NCI-H1048 (cell line): ENCODE results near the gene PHAF1.
"Not testable (repeated sequence)": the region's sequence is repeated elsewhere in the genome, so short reads cannot be mapped to it uniquely, and the experiment has no call there.

Source experiments
- DNase-seq: peaks from one replicate; lab custom pipeline; 2025; lab: John Stamatoyannopoulos, UW

PHAF1 gene

DNA sequence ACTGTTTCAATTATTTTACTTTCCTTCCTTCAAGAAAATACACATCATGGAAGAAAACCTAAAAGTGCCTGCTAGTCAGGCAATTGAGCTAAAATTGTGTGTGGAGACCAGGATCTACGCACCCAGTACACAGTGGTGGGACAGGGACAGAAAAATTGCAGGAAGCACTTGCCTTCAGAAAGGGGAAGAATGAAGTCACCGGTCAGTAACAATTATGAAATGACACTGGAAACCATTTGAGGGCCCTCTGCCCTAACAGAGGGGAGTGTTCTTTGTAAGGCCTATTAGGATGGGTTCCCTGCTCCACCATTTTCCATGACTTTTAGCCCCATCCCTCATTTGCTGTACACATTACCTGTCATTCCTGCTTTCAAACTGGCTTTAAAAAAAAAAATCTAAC lies 4.5 kb upstream of the PHAF1 start:
- DNase-seq = no peak

DNA sequence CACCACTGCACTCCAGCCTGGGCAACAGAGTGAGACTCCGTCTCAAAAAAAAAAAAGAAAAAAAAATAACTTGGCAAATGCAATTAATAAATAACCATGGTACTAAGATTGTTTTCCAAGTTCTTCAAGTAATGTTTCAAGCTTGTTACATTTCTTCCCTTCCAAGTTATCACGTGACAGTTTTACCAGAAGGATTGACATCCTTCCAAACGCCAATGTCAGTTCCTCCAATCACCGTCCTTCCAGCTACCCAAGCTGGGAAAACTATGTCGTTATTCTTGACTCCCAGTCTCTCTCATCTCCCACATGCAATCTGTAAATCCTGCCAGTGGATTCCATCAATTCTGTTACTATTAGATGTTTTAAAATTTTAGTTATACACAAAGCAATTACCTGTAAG lies 3.9 kb upstream of the PHAF1 start:
- DNase-seq = no peak

DNA sequence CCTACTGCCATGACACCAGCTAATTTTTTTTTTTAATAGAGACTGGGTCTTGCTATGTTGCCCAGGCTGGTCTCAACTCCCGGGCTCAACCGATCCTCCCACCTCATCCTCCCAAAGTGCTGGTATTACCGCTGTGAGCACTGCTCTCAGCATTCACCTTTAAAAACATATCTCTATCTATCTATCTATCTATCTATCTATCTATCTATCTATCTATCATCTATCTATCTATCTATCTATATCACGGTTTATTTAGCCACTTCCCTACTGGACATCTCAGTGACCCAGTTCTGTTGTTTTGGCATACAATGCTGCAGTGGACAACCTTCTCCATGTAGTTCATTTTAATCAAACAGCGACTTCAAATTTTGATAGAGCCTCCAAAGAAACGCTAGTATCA lies 1.3 kb upstream of the PHAF1 start:
- DNase-seq = no peak

DNA sequence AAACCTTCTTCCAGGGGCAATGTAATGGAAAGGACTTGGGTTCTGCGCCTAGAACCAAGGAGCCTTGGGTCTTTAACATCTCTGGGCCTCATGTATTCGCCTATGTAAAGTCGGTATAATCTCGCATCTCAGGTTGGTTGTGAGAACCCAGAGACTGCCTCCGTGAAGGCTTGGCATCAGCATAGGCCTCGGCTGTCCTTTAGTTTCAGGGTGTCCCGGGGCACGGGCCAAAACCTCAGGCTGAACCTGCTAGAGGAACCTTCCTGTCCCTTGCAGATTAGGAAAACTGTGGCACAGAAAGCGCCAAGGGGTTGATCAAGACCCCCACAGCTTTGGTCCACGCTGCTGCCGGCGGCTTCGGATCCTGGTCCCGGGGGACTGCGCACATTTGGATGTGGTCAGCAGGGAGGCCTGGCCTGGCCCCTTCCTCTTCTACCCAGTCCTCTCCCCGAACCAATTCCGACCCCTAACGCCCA lies 772 bp upstream of the PHAF1 start:
- no peak for DNase-seq

DNA sequence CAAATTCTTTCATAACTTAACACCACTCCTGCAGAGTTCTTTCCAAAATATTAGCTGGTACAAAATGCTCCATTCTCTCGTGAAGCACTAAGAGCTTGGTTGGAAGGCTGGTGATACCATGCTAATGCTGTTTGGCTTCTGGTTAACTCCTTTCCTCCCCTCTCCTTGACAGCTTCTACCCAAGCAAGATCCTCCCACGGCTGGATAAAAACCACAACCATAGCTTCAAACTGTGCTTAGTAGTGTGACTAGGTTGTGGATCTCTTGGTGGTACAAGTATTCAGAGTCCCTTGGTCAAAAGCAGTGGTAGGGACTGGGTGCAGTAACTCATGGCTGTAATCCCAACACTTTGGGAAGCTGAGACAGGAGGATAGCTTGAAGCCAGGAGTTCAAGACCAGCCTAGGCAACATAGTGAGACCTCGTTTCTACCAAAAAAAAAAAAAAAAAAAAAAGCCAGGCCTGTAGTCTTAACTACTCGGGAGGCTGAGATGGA lies 2.3 kb downstream of the PHAF1 start:
- DNase-seq = no peak

DNA sequence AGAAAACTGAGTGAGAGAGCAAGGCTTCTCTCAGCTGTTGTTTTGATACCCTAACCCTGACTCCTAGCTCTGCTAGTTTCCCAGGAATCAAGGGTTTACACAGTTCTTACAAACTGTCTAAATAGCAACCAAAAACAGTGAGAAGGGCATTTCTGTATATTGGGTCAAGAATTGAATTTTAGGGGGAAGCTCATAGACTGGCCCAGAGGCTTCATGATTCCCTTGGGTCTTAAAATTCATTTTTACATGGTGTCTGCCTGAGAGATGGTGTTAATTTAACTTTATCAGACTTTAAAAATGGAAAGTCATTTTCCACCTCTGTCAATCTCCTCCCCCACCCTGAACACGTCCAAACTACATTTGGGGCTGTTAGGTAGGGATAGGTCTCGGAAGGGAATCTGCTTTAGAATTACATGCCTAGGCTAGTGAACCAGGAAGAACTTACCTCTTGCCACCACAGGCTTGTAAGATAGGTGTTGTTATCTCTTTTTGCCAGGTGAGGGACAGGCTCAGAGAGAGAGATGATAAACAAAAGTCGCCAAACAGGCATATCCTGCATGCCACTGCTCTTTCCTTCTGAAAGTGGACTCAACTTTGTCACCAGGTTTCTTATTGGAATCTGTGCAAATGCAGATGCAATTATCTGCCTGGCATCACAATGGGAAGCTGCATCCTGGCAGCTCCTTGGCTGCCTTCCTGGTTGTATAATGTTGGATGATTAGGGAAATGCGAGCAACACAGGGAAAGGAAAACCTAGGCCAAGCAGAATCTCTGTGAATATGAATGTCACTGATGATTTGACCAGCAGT lies 3.1 kb downstream of the PHAF1 start:
- no peak for DNase-seq

DNA sequence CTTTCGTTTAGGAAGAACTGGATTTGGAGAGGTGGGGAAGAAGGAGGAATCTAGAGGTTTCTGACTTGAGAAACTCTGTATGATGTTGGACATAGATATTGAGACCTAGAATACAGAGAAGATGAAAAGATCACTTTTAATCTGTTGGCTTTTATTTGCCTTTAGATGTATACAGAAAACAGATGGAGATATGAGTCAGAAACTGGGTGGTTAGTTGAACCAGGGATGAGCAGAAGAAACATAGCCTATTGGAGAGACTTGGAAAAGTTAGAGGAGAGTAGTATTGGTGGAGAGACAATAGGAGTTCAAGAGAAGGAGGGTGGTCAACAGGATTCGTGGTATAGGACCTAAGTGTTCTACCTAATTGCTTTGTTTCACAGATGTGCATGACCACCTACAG lies 5.1 kb downstream of the PHAF1 start:
- no peak for DNase-seq

DNA sequence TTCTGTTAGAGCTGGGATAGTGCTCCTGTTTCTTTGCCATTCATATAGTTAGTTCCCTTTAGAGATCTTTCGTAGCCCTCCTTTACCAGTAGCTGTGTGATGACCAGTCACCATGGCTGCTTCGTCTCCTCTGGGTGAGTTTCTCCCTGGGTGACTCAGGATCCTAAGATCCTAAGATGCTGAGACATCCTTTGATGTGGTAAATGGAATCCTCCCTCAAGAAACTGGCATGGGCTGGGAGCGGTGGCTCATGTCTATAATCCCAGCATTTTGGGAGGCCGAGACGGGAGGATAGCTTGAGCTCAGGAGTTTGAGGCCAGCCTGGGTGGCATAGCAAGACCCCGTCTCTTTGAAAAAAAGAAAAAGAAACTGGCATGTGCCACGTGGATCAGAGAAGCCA lies 5.9 kb downstream of the PHAF1 start:
- DNase-seq = no peak

DNA sequence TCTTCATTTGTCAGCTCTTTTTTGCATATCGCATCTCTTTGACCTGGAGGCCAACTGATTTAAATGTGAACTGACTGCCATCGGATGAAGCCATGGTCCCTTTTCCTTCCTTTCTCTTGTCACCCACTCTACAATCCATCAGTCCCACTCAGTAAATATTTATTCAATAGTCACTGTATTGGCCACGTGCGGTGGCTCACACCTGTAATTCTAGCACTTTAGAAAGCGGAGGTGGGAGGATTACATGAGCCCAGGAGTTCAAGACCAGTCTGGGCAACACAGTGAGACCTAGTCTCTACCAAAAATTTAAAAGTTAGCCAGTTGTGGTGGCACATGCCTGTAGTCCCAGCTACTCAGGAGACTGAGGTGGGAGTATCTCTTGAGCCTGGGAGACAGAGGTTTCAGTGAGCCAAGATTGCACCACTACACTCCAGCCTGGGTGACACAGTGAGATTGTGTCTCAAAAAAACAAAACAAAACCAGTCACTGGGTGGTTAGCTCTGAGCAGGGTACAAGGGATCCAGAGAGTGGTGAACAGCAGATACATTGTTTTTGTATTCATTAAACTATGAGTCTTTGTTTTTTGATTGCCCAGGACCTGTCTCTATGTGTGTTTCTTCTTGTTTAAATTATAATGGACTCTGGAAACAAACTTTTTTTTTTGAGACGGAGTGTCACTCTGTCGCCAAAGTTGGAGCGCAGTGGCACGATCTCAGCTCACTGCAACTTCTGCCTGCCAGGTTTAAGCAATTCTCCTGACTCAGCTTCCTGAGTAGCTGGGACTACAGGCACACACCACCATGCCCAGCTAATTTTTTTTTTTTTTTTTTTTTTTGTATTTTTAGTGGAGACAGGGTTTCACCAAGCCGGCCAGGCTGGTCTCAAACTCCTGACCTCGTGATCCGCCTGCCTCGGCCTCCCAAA lies 6.9 kb downstream of the PHAF1 start:
- DNase-seq = no peak

DNA sequence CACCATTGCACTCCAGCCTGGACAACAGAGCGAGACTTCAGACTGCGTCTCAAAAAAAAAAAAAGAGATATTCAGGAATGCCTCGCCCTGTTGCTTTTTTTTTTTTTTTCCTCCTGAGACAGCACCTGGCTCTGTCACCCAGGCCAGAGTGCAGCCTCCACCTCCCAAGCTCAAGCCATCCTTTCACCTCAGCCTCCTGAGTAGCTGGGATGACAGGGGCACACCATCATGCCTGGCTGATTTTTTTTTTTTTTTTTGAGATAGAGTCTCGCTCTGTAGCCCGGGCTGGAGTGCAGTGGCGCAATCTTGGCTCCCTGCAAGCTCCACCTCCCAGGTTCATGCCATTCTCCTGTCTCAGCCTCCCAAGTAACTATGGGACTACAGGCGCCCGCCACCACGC lies 8.0 kb downstream of the PHAF1 start:
- no peak for DNase-seq

DNA sequence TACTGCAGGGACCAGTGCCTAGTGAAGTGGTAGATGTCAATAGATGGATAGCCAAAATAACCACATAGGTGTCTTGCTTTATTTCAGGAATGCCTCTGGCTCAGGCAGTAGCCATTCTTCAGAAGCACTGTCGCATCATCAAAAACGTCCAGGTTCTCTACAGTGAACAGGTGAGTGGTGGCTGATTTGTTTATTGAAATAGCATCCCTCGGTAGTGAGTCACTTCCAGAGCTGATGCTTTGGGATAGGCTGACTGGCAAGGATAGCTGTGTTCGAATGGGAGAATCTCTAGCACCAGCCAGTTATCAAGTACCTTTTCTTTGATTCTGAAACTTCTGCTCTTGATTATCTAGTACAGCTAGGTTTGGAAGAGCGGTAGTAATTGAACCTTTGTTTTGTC lies 10.3 kb downstream of the PHAF1 start:
- no peak for DNase-seq

DNA sequence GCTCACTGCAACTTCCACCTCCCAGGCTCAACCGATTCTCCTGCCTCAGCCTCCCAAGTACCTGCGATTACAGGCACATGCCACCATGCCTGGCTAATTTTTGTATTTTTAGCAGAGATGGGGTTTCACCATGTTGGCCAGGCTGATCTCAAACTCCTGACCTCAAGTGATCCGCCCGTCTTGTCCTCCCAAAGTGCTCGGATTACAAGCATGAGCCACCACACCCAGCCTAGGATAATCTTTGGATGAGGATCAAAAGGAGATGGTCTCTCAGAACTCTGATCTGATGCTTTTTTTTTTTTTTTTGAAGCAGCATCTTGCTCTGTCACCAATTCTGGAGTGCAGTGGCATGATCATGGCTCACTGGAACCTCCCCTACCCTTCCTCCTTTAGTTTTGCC lies 13.1 kb downstream of the PHAF1 start:
- not testable (repeated sequence) for DNase-seq

DNA sequence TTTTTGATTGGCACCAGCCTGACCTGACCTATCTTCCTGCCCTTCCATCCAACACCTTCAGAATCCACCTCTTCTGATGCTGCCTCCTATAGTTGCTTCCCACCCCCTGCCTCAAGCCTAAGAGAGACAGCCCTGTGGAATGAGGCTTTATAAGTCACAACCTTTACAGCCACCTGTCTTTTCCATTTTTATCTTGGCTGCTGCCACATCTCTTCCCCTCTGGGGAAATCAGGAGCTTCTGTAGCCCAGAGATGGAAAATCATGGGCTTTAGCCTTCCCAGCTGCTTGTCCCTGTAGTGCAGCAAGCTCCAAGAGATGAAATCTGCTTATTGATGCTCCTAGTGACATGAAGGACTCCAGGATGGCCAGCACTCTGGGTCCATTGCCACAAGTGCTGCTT lies 18.7 kb downstream of the PHAF1 start:
- DNase-seq = no peak

DNA sequence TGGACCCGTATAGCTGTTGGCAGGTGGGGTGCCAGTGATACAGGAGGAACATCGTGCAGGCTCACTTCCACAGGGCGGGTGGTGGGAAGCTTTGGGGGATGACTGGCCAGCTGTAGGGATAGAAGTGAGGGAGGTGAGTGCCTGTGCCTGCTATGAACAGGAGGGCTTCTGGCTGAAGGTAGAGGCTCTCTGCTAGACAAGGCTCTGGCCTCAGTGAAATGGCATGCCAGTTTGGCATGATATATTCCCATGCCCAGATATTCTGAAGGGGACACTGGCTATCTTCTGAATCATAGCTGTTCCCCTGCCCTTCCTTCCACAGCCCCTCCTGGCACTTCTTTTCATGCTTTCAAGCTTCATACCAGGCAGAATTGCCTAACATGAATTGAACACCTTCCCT lies 19.1 kb downstream of the PHAF1 start:
- no peak for DNase-seq

DNA sequence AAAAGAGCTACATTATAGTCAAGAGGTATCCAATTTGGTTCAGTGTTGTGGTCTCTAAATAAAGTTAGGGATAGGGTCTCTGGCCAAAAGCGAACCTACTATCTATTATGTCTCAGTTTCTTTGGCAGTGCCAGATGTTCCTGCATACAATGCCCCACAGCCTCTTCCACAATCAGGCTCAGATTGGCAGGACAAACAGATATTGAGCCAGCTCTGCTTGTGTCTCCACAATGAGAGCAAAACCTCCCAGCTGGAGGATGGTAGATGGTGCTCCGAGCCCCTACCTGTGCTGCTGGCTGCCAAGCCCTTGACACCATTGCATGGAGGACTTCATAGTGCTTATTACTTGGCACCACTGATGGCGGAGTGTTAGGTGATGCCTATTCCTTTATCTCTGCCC lies 19.7 kb downstream of the PHAF1 start:
- no peak for DNase-seq

DNA sequence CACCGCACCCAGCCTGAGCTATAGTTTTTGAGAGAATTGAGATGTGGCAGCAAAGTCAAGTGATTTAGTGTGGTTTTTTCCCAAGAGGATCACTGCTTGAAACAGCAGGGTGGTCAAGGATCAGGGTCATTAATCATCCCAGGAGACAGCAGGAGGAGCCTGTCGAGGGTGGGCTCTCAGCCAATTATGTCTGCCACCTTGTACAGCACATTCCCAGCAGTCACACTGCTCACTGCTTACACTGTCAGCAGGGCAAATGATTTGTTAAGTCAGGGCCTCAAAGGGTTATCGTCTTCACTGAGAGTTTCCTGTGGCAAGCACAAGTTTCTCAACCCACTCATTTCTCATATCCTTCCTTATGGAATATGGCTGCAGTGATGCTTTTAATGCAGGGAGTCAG lies 27.9 kb downstream of the PHAF1 start:
- DNase-seq = no peak

DNA sequence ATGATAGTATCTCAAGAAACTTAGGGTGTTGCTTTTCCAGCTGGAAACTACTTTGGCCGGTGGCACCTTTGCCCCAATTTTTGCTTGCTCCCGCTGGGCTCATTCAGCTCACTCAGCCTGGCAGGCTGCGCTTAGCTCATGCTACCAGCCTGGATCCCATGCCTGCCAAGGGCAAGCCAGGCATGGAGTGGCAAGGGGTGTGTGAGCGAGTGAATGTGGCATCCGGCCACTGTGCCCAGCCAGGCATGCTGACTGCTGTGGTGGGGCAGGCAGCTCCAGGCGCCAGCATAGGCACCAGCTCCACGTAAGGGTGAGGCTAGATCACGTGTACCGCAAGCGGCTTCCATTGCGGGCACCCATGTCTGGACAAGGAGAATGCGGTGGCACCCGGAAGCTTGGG lies 31.6 kb downstream of the PHAF1 start:
- DNase-seq = no peak

DNA sequence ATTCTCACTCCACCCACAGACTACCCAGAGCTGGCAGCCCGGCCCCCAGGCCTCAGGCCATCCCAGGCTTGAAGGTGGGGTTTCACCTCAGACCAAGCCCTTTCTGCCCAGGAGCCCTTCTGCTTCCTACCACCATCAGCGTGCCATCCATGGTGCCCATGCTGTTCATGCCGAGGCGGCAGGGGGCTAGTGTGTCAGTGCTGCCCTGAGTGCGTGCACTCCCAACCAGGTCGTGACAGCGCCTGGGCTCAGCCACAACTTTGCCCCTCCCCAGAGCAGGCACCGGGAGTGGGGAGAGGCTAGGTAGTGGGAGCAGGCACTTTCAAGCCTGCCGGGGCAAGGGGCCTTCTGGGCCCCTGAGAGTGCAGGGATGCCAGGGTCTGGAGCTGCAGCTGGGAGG lies 32.6 kb downstream of the PHAF1 start:
- no peak for DNase-seq

DNA sequence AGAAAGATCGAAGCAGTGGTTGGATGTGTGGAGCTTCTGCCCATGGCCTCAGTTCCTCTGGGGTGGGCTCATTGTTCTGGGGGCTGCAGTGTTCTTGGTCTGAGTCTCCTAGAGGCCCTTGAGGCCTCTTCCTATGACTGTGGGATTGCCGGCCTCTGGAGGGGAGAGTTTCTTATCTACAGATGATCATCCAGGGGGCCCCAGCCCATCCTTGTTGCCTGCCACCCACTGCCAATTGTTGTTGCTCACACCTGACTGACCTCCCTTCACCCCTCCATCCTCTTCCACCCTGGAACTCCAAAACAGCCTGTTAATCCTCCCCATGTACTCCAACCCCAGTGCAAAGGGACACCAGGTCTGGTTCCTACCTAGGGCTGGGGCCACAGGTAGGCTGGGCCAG lies 35.2 kb downstream of the PHAF1 start:
- no peak for DNase-seq

DNA sequence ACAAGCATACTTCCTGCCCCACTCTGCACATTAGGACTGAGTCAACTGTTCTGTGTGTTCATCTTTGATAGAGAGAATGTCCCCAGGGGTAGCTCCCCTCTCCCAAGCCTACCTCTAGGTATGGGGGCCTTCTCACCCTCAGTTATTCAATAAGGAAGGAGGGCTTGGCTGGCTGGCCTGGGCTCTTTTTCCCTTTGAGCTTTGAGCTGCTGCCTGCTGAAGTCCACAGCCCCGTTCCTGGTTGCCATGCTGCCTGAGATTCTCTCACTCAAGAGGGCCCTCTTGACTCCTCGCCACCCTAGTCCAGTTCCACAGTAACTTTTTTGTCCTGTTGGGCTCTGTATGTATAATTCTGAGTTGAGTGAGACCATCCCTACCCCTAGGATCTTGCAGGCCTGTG lies 36.0 kb downstream of the PHAF1 start:
- no peak for DNase-seq

DNA sequence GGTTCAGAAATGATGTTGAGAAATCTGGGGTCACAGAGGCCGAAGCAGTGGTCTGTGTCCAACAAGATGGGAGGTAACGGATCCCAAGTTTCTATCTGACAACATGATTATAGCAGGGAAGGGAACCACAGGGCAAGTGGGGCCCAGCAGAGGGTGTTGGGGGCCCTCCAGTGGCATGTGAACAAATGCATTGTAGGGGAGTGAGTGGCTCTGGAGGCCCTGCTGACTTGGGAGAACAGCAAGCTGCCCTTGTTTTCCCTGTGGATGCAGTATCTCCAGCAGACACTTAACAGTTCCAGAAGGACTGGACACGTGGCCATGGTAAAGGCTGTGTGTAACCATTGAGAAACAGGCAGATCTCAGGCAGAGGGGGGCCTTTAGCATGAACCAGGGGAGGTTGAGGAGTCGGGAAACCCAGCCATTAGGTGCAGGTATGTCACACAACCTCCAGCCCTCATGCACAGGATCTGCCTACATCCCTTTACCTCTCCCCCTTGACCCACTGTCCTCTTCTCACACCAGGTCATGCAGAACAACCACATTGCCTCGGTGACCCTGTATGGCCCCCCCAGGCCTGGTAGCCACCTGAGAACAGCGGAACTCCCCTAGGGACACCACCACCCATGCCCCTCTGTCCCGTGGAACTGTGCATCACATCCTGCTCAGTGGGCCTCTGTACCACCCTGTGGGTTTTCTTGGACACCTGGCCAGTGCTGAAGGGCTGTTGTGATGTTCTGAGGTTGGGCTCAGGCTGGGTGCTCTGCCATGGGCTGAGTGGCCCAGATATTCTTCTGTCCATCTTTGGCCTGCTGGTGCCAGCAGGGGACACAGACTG lies 37.0 kb downstream of the PHAF1 start:
- DNase-seq = no peak
